ENCODE results near the gene PCNT. TPM values are rescaled to one million over a fixed set of nuclear protein-coding genes. Genes with fewer than 3 reads are reported as not detected.
A peak's percentile ranks its signal among the peaks of the same experiment; 100 is the strongest.

The PCNT gene
- total RNA-seq, 1 experiment from 2014 or later: 41.0 TPM

DNA sequence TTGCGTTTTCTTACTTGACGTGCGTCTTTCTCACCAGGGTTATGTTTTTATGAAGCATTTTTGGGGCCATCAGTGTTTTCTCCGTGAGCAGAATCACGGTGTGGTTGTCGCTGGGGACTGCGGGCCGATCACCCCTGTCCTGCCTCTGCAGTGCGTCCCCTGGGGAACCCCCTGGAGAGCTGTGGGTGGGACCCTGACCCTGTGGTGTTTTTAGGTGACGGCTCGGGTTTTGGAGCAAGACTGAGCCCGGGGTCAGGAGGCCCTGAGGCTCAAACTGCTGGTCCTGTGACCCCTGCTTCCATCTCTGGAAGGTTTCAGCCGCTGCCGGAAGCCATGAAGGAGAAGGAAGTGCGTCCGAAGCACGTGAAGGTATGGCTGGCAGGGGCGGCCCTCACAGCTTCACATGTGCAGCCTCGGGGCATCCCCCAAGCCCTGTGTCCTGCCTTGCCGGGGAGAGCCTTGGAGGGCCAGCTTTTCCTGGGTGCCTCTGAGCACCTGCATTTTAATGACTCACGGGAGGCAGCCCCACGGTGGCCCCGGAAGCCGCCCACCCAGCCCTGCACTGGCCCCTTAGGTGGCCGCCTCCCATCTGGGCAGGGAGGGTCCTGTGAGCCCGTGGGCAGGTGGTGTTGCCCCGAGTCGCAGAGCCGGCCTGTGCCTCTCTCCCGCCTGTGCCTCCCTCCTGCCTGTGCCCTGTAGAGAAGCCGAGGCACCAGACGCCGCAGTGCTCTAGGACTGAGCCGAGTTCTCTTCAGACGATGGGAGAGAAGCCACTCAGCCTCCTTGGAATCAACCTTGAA is 98.0 kb downstream of the PCNT start:
- CTCF ChIA-PET: no interaction called here
- POLR2A ChIA-PET: interaction anchor here (0.6 kb wide), 1 partner anchor 121 kb away, joined by 3 read pairs; no protein-coding TSS in a partner anchor
- H3K27ac Mint-ChIP-seq: peak overlapping the region; percentile 87
- H3K36me3 Mint-ChIP-seq: peaks cover 17% of the 10 kb centered on the region; the same call in 1 of the 2 replicates
- no peaks in the 10 kb centered on the region for H3K9me3 Mint-ChIP-seq
- H3K4me3 Mint-ChIP-seq: no peak overlapping the region
- no peaks in the 10 kb centered on the region; the same call in 1 of the 2 replicates for H3K27me3 Mint-ChIP-seq (ENCODE audit: low read depth)
- DNase-seq (ENCODE audit: low spot score) (no peak), ATAC-seq (no peak)
- TF ChIP-seq, protein P1, sequence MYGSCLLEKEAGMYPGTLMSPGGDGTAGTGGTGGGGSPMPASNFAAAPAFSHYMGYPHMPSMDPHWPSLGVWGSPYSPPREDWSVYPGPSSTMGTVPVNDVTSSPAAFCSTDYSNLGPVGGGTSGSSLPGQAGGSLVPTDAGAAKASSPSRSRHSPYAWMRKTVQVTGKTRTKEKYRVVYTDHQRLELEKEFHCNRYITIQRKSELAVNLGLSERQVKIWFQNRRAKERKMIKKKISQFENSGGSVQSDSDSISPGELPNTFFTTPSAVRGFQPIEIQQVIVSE (CRISPR knock-in tag; IDR thresholded peaks at IDR 0.05; ENCODE audit: borderline replicate concordance): no peak
- TF ChIP-seq NFYB (CRISPR knock-in tag; conservative IDR thresholded peaks at IDR 0.05; ENCODE audit: low read depth): no peak
- TF ChIP-seq, protein P2, sequence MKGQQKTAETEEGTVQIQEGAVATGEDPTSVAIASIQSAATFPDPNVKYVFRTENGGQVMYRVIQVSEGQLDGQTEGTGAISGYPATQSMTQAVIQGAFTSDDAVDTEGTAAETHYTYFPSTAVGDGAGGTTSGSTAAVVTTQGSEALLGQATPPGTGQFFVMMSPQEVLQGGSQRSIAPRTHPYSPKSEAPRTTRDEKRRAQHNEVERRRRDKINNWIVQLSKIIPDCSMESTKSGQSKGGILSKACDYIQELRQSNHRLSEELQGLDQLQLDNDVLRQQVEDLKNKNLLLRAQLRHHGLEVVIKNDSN (CRISPR knock-in tag; IDR thresholded peaks at IDR 0.05): no peak
- no peak for TF ChIP-seq NFE2L1 (CRISPR knock-in tag; IDR thresholded peaks at IDR 0.05)
- no peak for TF ChIP-seq ZNF423 (CRISPR knock-in tag; IDR thresholded peaks at IDR 0.05)
- TF ChIP-seq IRF2 (CRISPR knock-in tag; IDR thresholded peaks at IDR 0.05; ENCODE audit: borderline replicate concordance, low read depth): no peak
- TF ChIP-seq ETV6 (CRISPR knock-in tag; IDR thresholded peaks at IDR 0.05): no peak
- no peak for TF ChIP-seq JUN (CRISPR knock-in tag; IDR thresholded peaks at IDR 0.05)
- TF ChIP-seq, protein P3, sequence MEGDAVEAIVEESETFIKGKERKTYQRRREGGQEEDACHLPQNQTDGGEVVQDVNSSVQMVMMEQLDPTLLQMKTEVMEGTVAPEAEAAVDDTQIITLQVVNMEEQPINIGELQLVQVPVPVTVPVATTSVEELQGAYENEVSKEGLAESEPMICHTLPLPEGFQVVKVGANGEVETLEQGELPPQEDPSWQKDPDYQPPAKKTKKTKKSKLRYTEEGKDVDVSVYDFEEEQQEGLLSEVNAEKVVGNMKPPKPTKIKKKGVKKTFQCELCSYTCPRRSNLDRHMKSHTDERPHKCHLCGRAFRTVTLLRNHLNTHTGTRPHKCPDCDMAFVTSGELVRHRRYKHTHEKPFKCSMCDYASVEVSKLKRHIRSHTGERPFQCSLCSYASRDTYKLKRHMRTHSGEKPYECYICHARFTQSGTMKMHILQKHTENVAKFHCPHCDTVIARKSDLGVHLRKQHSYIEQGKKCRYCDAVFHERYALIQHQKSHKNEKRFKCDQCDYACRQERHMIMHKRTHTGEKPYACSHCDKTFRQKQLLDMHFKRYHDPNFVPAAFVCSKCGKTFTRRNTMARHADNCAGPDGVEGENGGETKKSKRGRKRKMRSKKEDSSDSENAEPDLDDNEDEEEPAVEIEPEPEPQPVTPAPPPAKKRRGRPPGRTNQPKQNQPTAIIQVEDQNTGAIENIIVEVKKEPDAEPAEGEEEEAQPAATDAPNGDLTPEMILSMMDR (IDR thresholded peaks at IDR 0.05): no peak
- TF ChIP-seq RORB (CRISPR knock-in tag; IDR thresholded peaks at IDR 0.05): no peak
- peaks cover 39% of the 10 kb centered on the region for H3K4me1 Mint-ChIP-seq

DNA sequence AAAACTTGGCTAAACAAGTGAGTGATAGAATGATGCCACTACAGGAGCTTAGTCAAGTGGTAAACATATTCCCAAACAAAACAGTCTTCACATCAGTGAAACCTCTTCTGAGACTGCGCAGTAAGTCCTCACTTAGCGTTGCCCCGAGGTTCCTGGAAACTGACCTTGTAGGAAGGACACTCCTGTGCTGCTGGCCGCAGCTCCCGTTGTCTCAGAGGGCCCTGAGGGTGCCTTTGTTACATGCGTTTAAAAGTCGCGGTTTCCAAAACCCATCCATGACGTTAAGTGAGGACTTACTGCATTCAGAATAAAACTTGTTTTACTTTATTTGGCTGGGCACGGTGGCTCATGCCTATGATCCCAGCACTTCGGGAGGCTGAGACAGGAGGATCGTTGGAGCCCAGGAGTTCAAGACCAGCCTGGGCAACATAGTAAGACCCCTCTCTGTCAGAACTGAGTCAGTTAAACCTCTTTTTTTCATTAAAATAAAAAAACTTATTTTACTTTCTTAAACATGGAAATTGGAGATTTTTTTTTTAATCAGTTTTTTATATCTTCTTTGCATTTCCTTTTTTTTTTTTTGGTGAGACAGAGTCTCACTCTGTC is 98.8 kb downstream of the PCNT start:
- ATAC-seq (no peak), DNase-seq (ENCODE audit: low spot score) (no peak)
- no peaks in the 10 kb centered on the region for H3K9me3 Mint-ChIP-seq
- TF ChIP-seq ZNF121 (CRISPR knock-in tag; IDR thresholded peaks at IDR 0.05): peak; percentile 83; the same call in 1 of the 2 replicates
- TF ChIP-seq, protein P4, sequence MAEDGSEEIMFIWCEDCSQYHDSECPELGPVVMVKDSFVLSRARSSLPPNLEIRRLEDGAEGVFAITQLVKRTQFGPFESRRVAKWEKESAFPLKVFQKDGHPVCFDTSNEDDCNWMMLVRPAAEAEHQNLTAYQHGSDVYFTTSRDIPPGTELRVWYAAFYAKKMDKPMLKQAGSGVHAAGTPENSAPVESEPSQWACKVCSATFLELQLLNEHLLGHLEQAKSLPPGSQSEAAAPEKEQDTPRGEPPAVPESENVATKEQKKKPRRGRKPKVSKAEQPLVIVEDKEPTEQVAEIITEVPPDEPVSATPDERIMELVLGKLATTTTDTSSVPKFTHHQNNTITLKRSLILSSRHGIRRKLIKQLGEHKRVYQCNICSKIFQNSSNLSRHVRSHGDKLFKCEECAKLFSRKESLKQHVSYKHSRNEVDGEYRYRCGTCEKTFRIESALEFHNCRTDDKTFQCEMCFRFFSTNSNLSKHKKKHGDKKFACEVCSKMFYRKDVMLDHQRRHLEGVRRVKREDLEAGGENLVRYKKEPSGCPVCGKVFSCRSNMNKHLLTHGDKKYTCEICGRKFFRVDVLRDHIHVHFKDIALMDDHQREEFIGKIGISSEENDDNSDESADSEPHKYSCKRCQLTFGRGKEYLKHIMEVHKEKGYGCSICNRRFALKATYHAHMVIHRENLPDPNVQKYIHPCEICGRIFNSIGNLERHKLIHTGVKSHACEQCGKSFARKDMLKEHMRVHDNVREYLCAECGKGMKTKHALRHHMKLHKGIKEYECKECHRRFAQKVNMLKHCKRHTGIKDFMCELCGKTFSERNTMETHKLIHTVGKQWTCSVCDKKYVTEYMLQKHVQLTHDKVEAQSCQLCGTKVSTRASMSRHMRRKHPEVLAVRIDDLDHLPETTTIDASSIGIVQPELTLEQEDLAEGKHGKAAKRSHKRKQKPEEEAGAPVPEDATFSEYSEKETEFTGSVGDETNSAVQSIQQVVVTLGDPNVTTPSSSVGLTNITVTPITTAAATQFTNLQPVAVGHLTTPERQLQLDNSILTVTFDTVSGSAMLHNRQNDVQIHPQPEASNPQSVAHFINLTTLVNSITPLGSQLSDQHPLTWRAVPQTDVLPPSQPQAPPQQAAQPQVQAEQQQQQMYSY (CRISPR knock-in tag; IDR thresholded peaks at IDR 0.05): no peak
- TF ChIP-seq, protein P5, sequence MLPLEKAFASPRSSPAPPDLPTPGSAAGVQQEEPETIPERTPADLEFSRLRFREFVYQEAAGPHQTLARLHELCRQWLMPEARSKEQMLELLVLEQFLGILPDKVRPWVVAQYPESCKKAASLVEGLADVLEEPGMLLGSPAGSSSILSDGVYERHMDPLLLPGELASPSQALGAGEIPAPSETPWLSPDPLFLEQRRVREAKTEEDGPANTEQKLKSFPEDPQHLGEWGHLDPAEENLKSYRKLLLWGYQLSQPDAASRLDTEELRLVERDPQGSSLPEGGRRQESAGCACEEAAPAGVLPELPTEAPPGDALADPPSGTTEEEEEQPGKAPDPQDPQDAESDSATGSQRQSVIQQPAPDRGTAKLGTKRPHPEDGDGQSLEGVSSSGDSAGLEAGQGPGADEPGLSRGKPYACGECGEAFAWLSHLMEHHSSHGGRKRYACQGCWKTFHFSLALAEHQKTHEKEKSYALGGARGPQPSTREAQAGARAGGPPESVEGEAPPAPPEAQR (CRISPR knock-in tag; IDR thresholded peaks at IDR 0.05): no peak
- TF ChIP-seq MXD4 (CRISPR knock-in tag; IDR thresholded peaks at IDR 0.05; ENCODE audit: borderline replicate concordance): no peak
- no peak for TF ChIP-seq RELA (CRISPR knock-in tag; IDR thresholded peaks at IDR 0.05; ENCODE audit: borderline replicate concordance)
- TF ChIP-seq ZNF219 (CRISPR knock-in tag; IDR thresholded peaks at IDR 0.05; ENCODE audit: borderline replicate concordance): no peak
- ChIA-PET POLR2A (no interaction called here), CTCF (interaction anchor here (0.8 to 1.1 kb wide), 3 partner anchors 32 to 97 kb away, joined by 3 to 4 read pairs (median 4); a partner anchor contains a TSS)
- H3K27me3 Mint-ChIP-seq (ENCODE audit: low read depth): no peaks in the 10 kb centered on the region; the same call in 1 of the 2 replicates
- H3K36me3 Mint-ChIP-seq: peaks cover 17% of the 10 kb centered on the region; the same call in 1 of the 2 replicates
- peak overlapping the region; percentile 87 for H3K27ac Mint-ChIP-seq
- no peak overlapping the region for H3K4me3 Mint-ChIP-seq
- H3K4me1 Mint-ChIP-seq: peaks cover 39% of the 10 kb centered on the region
